ENCODE data around the gene CEP250.

DNA sequence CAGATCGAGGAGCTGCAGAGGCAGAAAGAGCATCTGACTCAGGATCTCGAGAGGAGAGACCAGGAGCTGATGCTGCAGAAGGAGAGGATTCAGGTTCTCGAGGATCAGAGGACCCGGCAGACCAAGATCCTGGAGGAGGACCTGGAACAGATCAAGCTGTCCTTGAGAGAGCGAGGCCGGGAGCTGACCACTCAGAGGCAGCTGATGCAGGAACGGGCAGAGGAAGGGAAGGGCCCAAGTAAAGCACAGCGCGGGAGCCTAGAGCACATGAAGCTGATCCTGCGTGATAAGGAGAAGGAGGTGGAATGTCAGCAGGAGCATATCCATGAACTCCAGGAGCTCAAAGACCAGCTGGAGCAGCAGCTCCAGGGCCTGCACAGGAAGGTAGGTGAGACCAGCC is 47.9 kb downstream of the CEP250 start:
- TF ChIP-seq POLR2A (IDR thresholded peaks at IDR 0.05; ENCODE audit: low read depth, low read length) (no peak), TAF1 (IDR thresholded peaks at IDR 0.05; ENCODE audit: borderline replicate concordance, low read depth, low read length) (no peak), POLR2AphosphoS5 (IDR thresholded peaks at IDR 0.05; ENCODE audit: low read depth, low read length) (no peak)
